Measurements from ENCODE around the gene NSUN5. TPM values are rescaled to one million over a fixed set of nuclear protein-coding genes. Genes with fewer than 3 reads are reported as not detected.
A peak's percentile ranks its signal among the peaks of the same experiment; 100 is the strongest.
"Not testable (repeated sequence)": the region's sequence is repeated elsewhere in the genome, so short reads cannot be mapped to it uniquely, and the experiment has no call there.

NSUN5 gene
- total and polyA plus RNA-seq, 5 donors from 2014 or later: 31.8 to 60.2 (median 57.8) TPM

DNA sequence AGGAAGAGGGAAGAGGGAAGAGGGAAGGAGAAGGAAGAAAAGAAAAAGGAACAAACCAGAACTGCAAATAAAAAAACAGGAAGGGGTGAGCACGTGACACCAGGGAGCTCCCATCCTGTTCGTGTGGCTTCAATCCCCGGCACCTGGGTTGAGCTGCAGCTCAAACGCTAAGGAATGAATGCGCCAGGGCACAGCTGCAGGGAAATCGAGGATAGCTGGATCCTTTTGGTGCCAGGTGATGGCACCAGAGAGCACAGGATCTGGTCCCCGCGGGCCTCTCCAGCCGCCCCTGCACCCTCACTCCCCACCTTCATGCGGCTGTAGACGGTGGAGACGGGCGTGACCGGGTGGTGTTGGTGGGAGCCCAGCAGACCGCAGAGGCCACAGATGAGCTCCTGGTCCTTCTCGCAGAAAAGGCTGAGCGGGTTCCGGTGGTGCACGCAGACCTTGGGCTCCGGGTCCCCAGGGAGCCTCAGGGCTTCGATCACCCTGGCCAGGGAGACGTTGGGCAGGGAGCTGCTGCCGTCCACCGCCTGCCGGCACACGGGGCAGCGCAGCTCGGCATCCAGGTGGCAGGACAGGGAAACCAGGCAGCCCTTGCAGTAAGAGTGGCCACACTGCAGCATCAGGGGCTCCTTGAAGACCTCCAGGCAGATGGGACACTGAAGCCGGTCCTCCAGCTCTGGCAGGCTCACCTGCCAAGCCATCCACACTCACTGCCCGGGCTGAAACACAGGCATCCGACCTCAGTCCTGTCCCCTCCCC lies 15.6 kb upstream of the NSUN5 start:
- Mint-ChIP-seq H3K27ac (peak overlapping the region in 2 of 3 donors; percentile 82 to 95), H3K4me1 (peaks cover 0 to 17% (median 10%) of the 10 kb centered on the region in 4 donors)
- H3K27me3 Mint-ChIP-seq: not testable (repeated sequence)

DNA sequence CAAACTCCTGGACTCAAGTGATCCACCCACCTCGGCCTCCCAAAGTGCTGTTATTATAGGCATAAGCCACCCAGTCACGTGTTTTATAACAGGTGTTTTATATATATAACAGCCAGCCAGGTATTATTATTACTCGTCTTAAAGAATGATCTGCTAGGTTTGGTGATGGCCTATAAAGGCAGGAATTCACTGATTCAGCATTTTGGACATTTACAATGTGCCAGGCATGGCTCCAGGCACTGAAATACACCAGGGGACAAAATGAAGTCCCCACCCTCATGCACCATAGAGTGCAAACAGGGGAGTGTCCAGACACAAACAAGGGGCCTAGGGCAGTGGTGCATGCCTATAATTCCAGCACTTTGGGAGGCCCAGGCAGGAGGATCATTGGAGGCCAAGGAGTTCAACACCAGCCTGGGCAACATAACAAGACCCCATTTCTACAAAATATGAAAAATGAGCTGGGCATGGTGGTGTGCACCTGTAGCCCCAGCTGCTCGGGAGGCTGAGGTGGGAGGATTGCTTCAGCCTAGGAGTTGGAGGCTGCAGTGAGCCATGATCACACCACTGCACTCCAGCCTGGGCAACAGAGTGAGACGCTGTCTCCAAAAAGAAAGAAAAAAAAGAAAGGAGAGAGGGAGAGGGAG lies 14.9 kb upstream of the NSUN5 start:
- not testable (repeated sequence) for DNase-seq; ATAC-seq (ENCODE audit: low read depth in 2 of 2); H3K36me3 Mint-ChIP-seq; H3K36me3 ChIP-seq (ENCODE audit: control insufficient read depth, insufficient read depth, low read length); H3K9me3 ChIP-seq (ENCODE audit: control insufficient read depth in 2 of 2, low read length in 2 of 2); H3K4me1 ChIP-seq (ENCODE audit: control insufficient read depth, insufficient read depth, low read length, poor library complexity, severe bottlenecking); H3K27me3 Mint-ChIP-seq; H3K27ac ChIP-seq (ENCODE audit: insufficient read depth, low read length, poor library complexity, severe bottlenecking); H3K9me3 Mint-ChIP-seq; H3K27me3 ChIP-seq (ENCODE audit: control insufficient read depth, insufficient read depth, low read length)
- peak overlapping the region; percentile 61 for H3K4me3 ChIP-seq (ENCODE audit: low read depth, low read length)
- Mint-ChIP-seq H3K4me3 (peak overlapping the region in 3 of 4 donors; percentile 61 to 91 (median 76)), H3K27ac (peak overlapping the region in 2 of 3 donors; percentile 82 to 95), H3K4me1 (peaks cover 0 to 17% (median 10%) of the 10 kb centered on the region in 4 donors)

More for the DNA sequence above, 15.6 kb upstream of the NSUN5 start:
- H3K4me3 ChIP-seq (ENCODE audit: low read depth, low read length): peak overlapping the region; percentile 61
- not testable (repeated sequence) for H3K36me3 Mint-ChIP-seq; H3K4me1 ChIP-seq (ENCODE audit: control insufficient read depth, insufficient read depth, low read length, poor library complexity, severe bottlenecking); H3K27ac ChIP-seq (ENCODE audit: insufficient read depth, low read length, poor library complexity, severe bottlenecking); H3K27me3 ChIP-seq (ENCODE audit: control insufficient read depth, insufficient read depth, low read length); H3K9me3 ChIP-seq (ENCODE audit: control insufficient read depth in 2 of 2, low read length in 2 of 2); H3K36me3 ChIP-seq (ENCODE audit: control insufficient read depth, insufficient read depth, low read length); H3K9me3 Mint-ChIP-seq
- H3K4me3 Mint-ChIP-seq: peak overlapping the region in 3 of 4 donors; percentile 61 to 91 (median 76)
- ATAC-seq (ENCODE audit: low read depth in 2 of 2) (peak; percentile 73 to 79), DNase-seq (peak; percentile 5 to 59 (median 37))

DNA sequence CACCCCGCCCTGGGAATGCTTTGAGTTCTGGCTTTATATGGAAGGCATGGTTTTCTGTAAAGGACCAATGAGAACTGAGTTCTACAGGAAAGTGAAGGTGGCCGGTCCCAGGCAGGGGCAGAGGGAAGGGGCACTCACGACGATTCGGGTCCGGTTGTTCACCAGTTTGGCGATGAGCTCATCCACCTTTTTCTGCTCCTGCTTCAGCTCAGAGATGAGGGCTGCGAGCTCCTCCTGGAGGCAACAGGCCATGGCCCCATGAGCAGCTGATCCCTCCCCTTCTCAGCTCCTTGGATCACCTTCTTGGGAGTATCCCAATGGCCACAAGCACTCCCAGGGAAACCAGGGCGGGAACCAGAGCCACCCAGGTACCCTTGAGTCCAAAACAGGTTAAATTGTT lies 11.4 kb upstream of the NSUN5 start:
- H3K9me3 Mint-ChIP-seq; H3K4me3 ChIP-seq (ENCODE audit: low read depth, low read length); H3K27me3 Mint-ChIP-seq; H3K9me3 ChIP-seq (ENCODE audit: control insufficient read depth in 2 of 2, low read length in 2 of 2); H3K27me3 ChIP-seq (ENCODE audit: control insufficient read depth, insufficient read depth, low read length); H3K27ac ChIP-seq (ENCODE audit: insufficient read depth, low read length, poor library complexity, severe bottlenecking); H3K36me3 ChIP-seq (ENCODE audit: control insufficient read depth, insufficient read depth, low read length); DNase-seq; H3K4me3 Mint-ChIP-seq; H3K36me3 Mint-ChIP-seq; ATAC-seq (ENCODE audit: low read depth in 2 of 2); H3K27ac Mint-ChIP-seq; H3K4me1 ChIP-seq (ENCODE audit: control insufficient read depth, insufficient read depth, low read length, poor library complexity, severe bottlenecking): not testable (repeated sequence)
- H3K4me1 Mint-ChIP-seq: peaks cover 0 to 17% (median 10%) of the 10 kb centered on the region in 4 donors

DNA sequence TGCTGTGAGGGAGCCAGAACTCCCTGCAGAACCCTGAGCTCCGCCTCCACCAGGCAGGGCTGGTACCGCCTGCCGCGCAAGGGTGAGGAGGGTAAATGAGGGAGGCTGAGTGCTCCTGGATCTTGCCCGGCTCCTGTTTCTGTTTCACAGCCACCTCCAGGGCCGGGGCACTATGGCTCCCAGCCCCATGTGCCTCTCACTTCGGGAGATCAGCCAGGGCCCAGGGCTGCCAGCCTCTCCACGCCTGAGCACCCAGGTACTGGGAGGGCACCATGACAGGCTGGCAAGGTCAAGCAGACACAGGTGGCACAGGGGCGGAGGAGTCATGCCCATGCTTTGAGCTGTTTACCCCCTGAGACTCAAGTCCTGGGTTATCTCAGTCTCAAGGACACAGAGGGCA lies 10.9 kb upstream of the NSUN5 start:
- H3K27me3 ChIP-seq (ENCODE audit: control insufficient read depth, insufficient read depth, low read length); H3K36me3 ChIP-seq (ENCODE audit: control insufficient read depth, insufficient read depth, low read length); H3K36me3 Mint-ChIP-seq; H3K4me3 Mint-ChIP-seq; H3K4me1 ChIP-seq (ENCODE audit: control insufficient read depth, insufficient read depth, low read length, poor library complexity, severe bottlenecking); H3K9me3 Mint-ChIP-seq; H3K27me3 Mint-ChIP-seq; H3K4me3 ChIP-seq (ENCODE audit: low read depth, low read length); H3K27ac ChIP-seq (ENCODE audit: insufficient read depth, low read length, poor library complexity, severe bottlenecking); H3K27ac Mint-ChIP-seq; H3K9me3 ChIP-seq (ENCODE audit: control insufficient read depth in 2 of 2, low read length in 2 of 2); ATAC-seq (ENCODE audit: low read depth in 2 of 2); DNase-seq: not testable (repeated sequence)
- peaks cover 0 to 16% (median 10%) of the 10 kb centered on the region in 4 donors for H3K4me1 Mint-ChIP-seq

DNA sequence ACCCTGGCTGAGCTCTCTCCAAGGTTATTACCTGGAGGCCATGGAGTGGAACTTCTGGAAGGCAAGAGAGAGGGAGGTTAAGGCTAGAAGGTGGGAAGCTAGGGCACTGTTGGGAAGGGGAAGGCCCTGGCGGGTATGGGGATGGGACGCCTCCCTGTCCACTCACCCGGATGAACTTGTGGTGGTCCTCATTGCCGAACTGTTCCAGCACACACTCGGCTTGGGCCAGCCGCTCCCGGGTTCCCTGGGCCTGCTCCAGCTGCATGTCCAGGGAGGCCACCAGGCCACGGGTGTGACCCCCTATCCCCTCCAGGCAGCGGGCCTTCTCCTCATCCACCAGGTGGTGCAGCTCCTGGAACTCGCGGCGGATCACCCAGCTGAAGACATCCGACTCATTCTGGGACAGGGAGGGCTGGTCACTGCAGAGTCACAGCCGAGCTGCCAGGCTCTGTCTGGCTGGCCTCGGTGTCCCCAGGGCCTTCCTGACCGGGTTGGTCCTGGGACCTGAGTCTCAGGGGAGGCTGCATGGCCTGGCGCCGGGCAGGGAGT lies 10.1 kb upstream of the NSUN5 start:
- peaks cover 0 to 11% (median 5%) of the 10 kb centered on the region in 4 donors for H3K4me1 Mint-ChIP-seq
- not testable (repeated sequence) for H3K9me3 ChIP-seq (ENCODE audit: control insufficient read depth in 2 of 2, low read length in 2 of 2); H3K27ac Mint-ChIP-seq; H3K27me3 Mint-ChIP-seq; H3K27me3 ChIP-seq (ENCODE audit: control insufficient read depth, insufficient read depth, low read length); H3K9me3 Mint-ChIP-seq; H3K27ac ChIP-seq (ENCODE audit: insufficient read depth, low read length, poor library complexity, severe bottlenecking); H3K36me3 ChIP-seq (ENCODE audit: control insufficient read depth, insufficient read depth, low read length); DNase-seq; H3K4me3 Mint-ChIP-seq; H3K4me3 ChIP-seq (ENCODE audit: low read depth, low read length); H3K4me1 ChIP-seq (ENCODE audit: control insufficient read depth, insufficient read depth, low read length, poor library complexity, severe bottlenecking); H3K36me3 Mint-ChIP-seq
- ATAC-seq (ENCODE audit: low read depth in 2 of 2): peak in 1 of 2 donors; percentile 18

DNA sequence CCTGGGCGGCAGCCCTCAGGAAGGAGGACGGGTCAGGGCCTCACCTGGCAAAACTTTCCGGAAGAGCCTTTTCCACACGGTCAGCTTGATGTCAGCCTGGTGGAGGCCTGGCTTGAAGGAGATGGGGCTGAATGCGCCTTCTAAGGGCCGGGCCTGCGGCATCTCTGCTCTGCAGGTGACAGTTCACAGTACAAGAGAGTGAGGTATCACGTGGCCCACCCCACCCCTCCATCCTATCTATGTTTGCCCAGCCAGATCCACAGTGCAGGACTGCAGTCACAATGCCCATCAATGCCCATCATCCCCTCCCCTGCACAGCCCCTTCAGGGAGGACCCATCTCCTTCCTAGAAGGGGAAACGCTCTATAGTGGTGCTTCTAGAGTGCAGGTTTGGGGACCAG lies 7.9 kb upstream of the NSUN5 start:
- H3K4me3 ChIP-seq (ENCODE audit: low read depth, low read length): no peak overlapping the region
- no peaks in the 10 kb centered on the region for H3K4me1 ChIP-seq (ENCODE audit: control insufficient read depth, insufficient read depth, low read length, poor library complexity, severe bottlenecking)

DNA sequence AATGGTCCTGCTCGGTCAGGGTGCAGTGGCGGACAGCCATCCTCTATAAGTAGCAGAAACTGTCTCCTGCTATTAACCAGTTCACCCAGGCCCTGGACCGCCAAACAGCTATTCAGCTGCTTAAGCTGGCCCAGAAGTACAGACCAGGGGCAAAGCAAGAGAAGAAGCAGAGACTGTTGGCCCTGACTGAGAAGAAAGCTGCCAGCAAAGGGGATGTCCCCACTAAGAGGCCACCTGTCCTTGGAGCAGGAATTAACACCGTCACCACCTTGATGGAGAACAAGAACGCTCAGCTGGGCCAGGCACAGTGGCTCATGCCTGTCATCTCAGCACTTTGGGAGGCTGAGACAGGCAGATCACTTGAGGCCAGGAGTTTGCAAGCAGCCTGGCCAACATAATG lies 5.6 kb upstream of the NSUN5 start:
- peaks cover 0 to 6% (median 1%) of the 10 kb centered on the region in 4 donors for H3K4me1 Mint-ChIP-seq
- DNase-seq: no peak
- Histone ChIP-seq H3K36me3 (ENCODE audit: control insufficient read depth, insufficient read depth, low read length) (no peaks in the 10 kb centered on the region), H3K27ac (ENCODE audit: insufficient read depth, low read length, poor library complexity, severe bottlenecking) (no peak overlapping the region), H3K4me1 (ENCODE audit: control insufficient read depth, insufficient read depth, low read length, poor library complexity, severe bottlenecking) (peaks cover 1% of the 10 kb centered on the region), H3K4me3 (ENCODE audit: low read depth, low read length) (no peak overlapping the region), H3K9me3 (ENCODE audit: control insufficient read depth in 2 of 2, low read length in 2 of 2) (no peaks in the 10 kb centered on the region), H3K27me3 (ENCODE audit: control insufficient read depth, insufficient read depth, low read length) (no peaks in the 10 kb centered on the region)
- H3K9me3 Mint-ChIP-seq: peaks cover 0 to 1% (median 0%) of the 10 kb centered on the region in 7 donors
- H3K27ac Mint-ChIP-seq: no peak overlapping the region
- no peak for ATAC-seq (ENCODE audit: low read depth in 2 of 2)
- no peaks in the 10 kb centered on the region for H3K27me3 Mint-ChIP-seq
- no peak overlapping the region for H3K4me3 Mint-ChIP-seq
- no peaks in the 10 kb centered on the region for H3K36me3 Mint-ChIP-seq

More for the DNA sequence above, 7.9 kb upstream of the NSUN5 start:
- Mint-ChIP-seq H3K9me3 (peaks cover 0 to 1% (median 0%) of the 10 kb centered on the region in 7 donors), H3K4me1 (peaks cover 0 to under 1% (median 0%) of the 10 kb centered on the region in 4 donors), H3K27me3 (no peaks in the 10 kb centered on the region), H3K36me3 (no peaks in the 10 kb centered on the region), H3K27ac (peak overlapping the region in 1 of 3 donors; percentile 31), H3K4me3 (no peak overlapping the region)
- no peaks in the 10 kb centered on the region for H3K27me3 ChIP-seq (ENCODE audit: control insufficient read depth, insufficient read depth, low read length)
- no peak overlapping the region for H3K27ac ChIP-seq (ENCODE audit: insufficient read depth, low read length, poor library complexity, severe bottlenecking)
- ATAC-seq (ENCODE audit: low read depth in 2 of 2) (no peak), DNase-seq (no peak)
- H3K9me3 ChIP-seq (ENCODE audit: control insufficient read depth in 2 of 2, low read length in 2 of 2): no peaks in the 10 kb centered on the region
- H3K36me3 ChIP-seq (ENCODE audit: control insufficient read depth, insufficient read depth, low read length): no peaks in the 10 kb centered on the region
